Ammon's horn (tissue), 1 donor: Measurements from ENCODE around the gene RTL5.
A peak's percentile ranks its signal among the peaks of the same experiment; 100 is the strongest.

Experiments used
- DNase-seq: peaks from one replicate; pipeline ENCODE4 v3.0.0-alpha.2; 2016; ENCODE audit warnings: low spot score

Gene RTL5

DNA sequence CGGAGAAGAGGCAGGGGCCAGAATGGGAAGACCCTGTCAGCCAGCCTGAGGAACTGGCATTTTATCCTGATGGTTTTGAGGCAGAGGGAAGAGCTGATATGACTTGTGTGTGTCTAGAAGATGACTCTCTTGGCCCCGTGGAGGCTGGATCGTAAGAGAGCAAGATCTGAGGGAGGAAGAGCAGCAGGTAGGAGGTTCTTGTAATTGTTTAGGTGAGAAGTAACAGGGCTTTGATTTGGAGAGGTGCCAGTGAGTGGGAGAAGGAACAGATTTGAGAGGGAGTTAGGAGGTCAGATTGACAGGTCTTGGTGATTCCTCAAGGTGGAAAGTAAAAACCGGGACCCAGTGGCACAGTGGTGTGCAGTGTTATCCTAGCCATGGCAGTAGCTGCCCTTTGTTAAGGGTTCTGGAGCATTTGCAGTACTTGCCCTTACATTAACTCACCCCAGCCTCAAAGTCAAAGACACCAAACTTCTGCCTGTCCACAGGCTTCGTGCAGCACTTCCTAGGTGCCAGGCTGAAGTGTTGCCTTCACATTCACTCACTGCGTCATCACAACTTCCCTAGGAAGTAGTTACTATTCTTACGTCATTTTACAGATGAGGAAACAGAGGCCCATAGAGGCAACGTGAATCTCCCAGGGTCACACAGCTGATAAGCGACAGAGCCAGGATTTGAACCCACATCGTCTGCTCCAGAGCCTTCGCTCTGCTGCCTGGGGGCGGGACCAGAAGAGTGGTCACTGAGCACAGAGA is 23.7 kb downstream of the RTL5 start:
- DNase-seq = no peak

DNA sequence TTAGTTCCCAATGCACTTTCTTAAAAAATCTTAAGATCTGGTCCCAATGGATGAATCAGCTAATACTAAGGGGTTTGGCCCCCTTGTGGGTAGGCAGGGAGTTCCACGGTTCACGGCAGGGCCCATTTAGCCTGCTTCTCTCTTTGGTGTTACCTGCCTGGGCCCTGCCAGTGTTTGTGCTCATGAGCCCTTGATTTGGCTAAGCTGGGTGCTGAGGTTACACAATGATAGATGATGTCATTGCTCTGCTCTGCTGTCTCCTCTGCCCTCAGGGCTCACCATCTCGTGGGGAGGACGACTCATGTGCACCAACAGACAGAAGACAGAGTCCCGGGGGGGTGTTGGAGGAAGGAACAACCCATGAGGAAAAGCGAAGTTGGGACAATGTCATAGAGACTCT is 24.4 kb downstream of the RTL5 start:
- no peak for DNase-seq

DNA sequence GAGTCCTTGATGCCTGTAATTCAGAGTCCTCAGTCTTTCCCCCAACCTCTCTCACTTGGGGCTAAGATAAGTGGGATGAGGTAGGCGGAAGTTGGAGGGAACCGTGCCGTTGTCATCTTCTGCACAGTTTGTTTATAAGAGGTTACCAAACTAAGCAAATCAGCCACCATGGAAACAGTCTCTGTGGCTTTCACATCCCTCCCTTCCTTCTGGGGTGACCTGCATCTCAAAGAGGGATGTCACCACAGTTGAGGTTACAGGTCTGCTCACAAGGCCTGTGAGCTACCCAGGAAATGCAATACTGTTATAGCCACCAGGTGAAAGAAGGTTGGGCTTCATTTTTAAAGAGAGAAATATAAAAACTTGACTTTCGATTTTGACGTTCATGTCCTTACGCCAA is 26.3 kb downstream of the RTL5 start:
- no peak for DNase-seq

DNA sequence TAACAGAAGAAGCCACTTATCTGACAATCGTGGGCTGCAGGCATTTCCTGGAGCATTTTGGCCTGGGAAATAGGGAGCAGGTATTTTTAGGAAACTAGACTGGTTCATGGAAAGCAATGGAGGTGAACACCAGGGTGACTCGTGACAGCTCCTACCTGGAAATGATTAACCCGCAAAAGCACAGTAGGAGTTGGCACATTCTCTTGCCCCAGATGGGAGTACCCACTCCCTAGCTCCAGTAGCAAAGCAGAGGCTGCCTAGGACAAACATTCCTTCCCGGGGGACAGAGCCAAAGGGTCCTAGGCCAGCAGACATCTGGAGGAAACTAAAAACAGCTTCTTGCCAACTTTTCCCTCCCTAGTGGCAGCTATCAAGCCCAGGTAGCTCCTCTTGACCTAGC is 29.0 kb downstream of the RTL5 start:
- no peak for DNase-seq

DNA sequence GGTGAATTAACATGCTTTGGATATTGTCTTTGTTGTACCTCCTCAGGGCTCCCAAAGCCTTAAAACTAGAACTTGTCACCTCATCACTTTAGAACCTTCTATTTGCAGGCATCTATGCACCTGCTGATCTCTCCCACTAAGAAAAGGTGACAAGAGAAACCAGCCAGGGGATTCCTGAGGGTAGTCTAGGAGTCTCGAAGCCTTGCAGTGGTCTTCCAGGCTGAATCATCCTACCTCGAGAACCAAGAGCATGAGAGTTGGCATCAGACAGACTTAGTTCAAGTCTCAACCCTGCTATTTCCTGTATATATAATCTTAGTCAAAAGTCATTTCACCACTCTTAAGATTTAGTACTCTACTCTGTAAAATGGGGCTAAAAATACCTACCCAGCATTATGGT is 29.6 kb downstream of the RTL5 start:
- no peak for DNase-seq

DNA sequence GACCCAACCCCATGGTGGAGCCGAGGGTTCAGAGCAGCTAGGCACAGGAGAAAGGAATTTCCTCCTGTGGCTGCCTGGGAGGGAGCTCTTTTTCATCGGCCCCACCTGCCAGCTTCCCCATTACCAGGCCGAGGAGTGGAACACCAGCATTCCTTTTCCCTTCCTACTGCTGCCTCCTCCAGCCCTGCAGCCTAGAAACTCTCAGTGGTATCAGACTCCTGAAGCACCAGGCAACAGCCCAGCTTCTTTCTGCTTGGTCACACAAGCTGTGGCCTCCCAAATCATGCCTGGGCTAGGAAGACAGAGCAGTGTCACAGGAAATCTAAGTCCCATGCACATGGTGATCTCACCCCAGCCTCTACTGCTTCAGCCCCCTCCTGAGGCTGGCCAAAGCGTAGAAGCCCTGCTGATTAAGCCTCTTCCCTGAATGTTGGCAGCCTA is 30.1 kb downstream of the RTL5 start:
- DNase-seq = no peak

DNA sequence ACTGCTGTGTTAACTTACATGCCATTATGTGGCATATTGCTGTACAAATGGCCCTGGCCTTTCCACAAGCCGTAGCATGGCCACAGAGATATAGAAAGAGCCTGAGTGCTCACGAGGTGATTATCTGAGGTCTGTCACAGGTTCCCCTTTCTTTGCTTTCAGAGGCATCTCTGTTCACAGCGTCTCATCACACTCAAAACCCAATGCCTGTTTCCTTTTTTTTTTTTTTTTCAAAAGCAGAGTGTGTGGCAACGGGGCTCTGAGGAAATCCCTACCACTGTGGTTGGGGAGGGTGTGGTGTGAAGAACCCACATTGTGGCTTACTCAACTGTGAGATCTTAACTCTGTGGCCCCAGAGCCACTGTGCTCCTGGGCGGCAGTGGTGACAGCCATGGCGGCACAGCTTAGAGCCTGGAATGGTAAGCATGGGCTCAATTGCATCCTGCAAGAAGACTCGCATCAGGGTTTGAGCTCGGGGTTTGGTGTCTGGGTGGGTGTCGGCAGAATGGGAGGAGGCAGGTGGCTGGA is 30.8 kb downstream of the RTL5 start:
- peak; percentile 19 for DNase-seq

DNA sequence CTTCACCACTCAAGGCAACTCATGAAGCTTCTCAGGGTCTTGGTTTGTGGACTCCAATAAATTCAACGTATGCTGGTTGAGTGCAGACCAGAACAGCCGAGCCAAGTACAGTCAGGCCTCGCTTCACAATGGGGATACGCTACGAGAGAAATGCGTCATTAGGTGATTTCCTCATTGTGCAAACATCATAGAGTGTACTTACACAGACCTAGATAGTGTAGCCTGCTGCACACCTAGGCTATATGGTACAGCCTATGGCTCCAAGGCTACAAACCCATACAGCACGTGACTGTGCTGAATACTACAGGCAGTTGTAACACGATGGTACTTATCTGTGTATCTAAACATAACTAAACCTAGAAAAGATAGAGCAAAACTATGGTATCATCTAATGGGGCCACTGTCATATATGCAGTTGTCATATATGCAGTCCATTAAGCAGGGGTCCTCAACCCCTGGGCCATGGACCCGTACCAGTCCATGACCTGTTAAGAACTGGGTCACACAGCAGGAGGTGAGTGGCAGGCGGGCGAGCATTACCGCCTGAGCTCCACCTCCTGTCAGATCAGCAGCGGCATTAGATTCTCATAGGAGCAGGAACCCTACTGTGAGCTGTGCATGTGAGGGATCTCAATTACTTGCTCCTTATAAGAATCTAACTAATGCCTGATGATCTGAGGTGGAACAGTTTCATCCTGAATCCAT is 31.5 kb downstream of the RTL5 start:
- DNase-seq = no peak

DNA sequence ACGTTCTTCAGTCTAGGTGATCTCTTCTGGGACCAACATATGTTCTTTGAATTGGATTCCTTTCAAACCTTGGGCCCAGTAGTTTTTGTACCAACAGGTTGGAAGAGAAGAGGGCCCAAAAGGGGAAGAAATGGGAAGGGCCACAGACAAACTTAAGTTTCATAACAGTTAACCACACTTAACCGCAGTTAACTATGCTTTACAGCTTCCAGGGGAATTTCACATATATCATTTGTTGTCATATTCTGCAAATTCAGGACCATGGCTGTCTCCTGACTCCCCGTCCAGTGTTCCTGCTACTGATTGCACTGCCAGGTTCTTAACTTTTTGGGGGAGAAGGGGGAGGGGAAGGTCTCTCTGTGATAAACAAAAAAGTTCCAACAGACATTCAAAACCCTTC is 34.6 kb downstream of the RTL5 start:
- no peak for DNase-seq

DNA sequence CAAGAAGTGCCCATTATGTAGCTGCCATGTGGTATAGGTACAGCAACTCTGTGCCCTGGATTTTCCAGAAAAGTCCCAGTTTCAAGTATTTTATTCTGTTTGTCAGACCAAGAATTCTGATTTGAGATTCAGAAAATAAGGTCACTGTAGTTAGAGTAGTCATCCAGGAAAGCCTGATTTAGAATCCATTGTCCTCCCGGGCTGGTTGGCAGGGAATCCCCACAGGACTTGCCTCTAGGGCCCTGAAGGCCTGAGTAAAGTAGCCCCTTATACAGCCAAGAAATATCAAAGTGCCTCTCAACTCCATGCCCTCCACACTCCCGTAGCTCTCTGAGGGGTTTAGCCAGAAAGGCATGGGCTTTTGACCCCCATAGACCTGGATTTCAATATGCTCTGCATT is 36.3 kb downstream of the RTL5 start:
- no peak for DNase-seq

DNA sequence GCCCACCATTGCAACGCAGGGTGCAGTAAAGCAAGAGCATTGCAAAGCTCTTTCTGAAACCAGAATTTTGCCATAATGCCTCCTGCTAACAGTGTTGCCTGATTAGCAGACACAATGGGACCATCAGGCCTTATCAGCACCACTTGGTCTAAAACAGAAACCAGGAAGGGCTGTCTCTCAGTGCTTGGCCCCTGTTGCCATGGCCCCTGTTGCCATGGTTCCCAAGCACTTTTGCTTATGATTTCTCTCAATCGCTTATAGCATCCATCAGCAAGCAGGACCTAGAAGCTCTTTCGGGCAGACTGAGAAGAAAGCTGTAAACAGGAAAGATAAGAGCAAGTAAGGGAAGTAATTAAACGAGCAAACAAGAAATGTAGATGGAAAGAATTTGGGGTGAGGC is 36.8 kb downstream of the RTL5 start:
- DNase-seq = peak; percentile 39

DNA sequence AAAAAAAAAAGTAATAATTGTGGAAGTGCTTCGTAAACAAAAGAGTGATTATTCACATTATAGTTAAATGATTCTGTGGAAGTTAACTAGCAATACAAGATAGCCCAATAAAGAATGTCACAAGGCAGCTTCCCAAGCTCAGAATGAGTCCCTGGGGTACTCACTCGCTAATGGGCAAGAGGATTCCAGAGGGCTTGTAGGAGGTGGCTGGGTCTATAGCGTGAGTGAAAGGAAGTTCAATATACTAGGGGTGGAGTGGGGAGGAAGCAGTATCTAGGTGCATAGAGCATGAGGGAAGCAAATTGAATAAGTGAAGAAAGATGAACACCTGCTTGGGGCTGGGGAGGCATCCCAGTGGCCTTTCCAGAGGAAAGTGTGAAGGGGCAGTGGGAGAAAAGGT is 42.5 kb downstream of the RTL5 start:
- no peak for DNase-seq

DNA sequence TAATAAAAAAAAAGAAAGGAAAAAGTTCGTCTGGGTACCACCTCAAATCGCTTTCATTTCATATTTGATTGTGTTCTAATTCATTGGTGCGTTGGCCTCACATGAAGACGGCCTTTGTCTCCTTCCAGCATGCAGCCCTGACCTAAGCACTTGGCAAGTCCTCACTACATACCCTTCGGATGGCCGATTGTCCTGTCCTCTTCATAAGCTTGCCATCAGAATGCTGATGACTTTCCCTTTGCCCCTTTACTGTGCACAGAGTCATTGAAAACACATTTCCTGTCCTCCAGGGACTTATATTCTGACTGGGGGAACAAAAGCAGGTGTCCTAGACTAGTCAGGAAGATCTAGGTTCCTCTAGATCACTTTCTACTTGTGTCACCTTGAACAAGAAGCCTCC is 43.0 kb downstream of the RTL5 start:
- DNase-seq = no peak

DNA sequence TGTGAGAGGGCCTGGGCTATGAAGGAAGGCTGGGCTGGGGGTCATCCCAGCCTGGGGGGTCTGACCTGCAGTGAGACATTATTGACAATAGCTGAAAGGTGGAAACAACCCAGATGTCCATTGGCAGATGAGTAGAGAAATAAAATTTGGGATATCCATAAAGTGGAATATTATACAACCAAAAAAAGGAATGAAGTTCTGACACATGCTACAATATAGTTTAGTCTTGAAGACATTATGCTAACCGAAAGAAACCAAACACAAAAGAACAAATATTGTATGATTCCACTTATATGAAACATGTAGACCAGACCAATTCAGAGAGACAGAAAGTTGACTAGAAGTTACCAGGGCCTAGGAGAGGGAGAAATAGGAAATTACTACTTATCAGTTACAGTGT is 44.7 kb downstream of the RTL5 start:
- no peak for DNase-seq

DNA sequence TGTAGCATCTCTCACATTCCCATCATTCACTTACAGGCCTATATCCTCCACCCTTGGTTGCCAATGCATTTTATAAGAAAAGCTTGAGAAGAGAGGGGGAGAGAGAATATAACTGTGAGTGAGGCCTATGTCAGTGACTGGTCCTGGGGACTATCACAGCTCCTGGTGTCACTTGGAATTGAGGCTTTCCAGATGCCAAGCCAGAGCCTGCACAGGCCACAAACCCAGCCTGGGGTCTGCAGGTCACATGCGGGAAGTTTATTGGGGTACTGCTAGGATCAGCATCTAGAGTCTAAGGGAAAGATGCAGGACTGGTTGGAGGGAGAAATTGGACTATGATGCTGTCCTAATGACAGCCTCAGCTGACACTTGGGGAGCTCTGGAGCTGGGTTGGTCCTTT is 47.6 kb downstream of the RTL5 start:
- no peak for DNase-seq

DNA sequence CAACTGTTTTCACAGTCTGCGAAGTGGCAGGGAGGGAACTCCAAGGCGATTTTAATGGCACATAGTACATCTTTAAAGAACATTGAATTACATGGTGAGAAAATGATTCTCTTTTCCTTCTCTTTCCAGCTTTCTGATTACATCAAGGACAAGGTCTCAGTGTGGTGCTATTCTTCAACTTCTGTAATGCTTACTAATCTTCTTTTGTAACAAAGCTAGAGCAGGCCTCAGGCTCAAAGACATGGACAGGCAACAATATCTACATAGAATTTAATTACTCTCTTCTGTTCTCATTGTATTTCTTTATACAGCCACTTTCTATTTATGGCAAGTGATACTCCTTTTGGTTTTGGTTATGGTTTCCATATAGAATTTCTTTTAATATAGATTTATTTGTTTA is 48.4 kb downstream of the RTL5 start:
- no peak for DNase-seq

DNA sequence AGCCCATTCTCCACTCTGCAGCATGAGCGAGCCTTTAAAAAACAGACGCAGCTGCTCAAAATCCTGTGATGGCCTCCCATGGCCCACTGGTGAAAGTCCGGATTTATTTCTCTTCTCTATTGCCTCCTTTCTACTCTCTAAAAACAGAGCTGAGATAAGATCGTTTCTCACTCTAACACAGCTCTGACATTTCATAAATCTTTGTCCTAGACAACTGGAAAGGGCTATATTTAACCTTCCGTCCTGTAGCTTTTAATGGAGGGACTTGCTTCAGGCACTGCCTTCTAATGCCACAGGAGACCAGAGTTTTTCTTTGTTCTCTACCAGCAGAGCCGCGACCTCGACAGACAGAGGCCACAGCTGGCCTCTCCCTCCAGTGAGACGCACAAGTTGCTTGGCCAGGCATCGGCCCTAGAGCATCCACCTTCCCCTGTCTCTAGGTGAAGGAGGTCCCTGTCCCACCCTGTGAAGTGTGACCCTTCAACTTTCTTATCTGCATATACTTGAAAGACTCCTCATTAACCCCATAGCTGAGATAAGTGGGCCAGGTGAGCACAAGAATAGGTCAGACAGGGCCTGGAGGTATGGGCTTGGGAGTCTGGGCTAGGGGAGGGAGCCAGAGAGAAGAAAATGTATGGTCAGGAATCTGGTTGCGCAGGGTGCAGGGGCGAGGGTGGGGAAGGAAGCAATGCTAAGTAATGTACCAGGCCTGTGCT is 50.0 kb downstream of the RTL5 start:
- DNase-seq = no peak

DNA sequence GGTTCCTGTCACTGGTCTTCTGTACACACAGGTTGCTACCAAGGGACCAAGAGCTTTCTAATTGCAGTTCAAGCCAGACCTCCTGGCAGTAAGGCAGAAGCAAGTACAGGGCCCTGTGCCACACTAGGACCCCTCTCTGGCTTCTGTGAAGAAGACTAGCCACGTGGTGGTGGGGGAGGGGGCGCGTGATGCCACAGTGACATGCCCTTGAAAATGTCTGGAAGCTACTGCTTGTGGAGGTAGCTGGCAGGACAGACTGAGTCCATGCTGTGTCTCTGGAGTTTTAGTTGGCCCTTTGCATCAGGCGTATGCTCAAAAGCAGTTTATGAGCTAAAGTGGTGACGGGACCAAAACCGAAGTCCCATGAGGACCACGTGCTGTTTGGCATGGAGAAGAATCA is 50.9 kb downstream of the RTL5 start:
- no peak for DNase-seq

DNA sequence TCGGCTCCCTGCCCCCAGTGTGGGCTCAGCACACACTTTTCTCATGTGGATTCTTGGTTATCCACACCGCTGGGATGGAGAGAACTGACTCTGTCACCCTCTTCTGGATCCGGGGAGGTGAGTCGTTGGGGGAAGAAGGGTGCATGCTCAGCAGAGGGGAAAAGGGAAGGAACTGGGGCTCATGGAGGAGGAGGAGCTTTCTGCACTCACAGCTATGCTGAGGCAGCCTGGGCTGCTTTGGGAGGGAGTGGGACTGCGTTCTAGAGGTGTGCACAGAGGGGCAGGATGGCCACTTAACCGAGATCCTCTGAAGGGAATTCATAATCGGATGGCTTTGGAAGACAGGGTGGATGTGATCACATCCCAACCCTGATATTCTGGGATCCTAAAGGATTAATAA is 51.6 kb downstream of the RTL5 start:
- no peak for DNase-seq

DNA sequence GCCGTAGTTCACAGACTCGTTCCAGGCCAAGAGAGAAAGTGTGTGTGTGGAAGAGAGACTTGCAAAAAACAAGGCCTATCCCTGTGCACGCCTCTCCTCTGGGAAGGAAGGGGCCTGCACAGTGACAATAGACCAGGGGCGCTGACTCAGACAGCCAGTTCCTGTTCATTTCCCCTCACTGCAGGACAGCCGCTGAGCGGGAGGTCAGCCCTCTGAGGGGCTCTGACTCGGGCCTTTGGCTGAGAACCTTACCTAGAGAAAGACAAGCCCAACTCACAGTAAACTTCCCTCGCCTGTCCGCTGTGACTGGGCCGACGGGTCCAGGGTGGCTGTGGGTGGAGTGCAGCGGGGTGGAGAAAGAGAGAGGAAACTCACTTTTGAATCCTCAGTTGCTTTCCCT is 52.1 kb downstream of the RTL5 start:
- no peak for DNase-seq

DNA sequence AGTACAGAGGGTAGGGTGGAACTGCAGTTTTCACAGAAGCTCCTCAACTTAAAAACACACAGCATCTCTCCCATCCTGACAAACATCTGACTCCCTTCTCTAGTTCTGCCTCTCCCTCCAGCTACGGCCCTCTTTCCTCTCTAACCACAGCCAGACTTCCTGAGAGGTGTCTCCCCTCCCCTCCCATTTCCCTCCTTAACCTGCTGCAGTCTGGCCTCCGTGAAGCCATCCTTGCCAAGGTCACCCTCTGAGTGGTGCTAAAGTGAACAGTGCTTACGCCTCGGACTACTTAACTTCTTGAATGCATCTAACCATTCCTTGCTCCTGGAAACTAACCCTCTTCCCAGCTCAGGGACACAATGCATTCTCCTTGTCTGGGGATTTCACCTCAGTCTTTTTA is 53.3 kb downstream of the RTL5 start:
- DNase-seq = no peak
